C4-2B (cell line): ENCODE results near the gene CACNB2.
A peak's percentile ranks its signal among the peaks of the same experiment; 100 is the strongest.

ENCODE experiments used
- H3K27ac ChIP-seq: fragments of 450-650 bp; 2 replicates; pipeline ENCODE4 v1.5.1; 2017
- CTCF ChIP-seq: fragments of 450-650 bp; conservative IDR thresholded peaks from 2 replicates; pipeline ENCODE4 v1.5.1; 2017; ENCODE audit warnings: mild to moderate bottlenecking
- ZFX ChIP-seq: fragments of 450-650 bp; IDR thresholded peaks from 2 replicates; pipeline ENCODE4 v1.6.1; 2017

CACNB2 gene

GRCh38 chr10:18401416-18402195, 261.4 kb downstream of the CACNB2 start:
- H3K27ac ChIP-seq = no peak overlapping the region
- TF ChIP-seq CTCF (no peak), ZFX (no peak)

- no peak overlapping the region for H3K27ac ChIP-seq
- TF ChIP-seq CTCF (no peak), ZFX (no peak)
Measured at GRCh38 chr10:18402853-18403252, 262.6 kb downstream of the CACNB2 start.

GRCh38 chr10:18404530-18404929, 264.3 kb downstream of the CACNB2 start:
- TF ChIP-seq ZFX (no peak), CTCF (no peak)
- no peak overlapping the region for H3K27ac ChIP-seq

- no peak overlapping the region for H3K27ac ChIP-seq
- TF ChIP-seq CTCF = peak; percentile 10; the same call in 1 of the 2 replicates
- TF ChIP-seq ZFX = no peak
Measured at GRCh38 chr10:18406136-18406535, 265.9 kb downstream of the CACNB2 start.

GRCh38 chr10:18409599-18410397, 269.6 kb downstream of the CACNB2 start:
- TF ChIP-seq CTCF (no peak), ZFX (no peak)
- no peak overlapping the region for H3K27ac ChIP-seq

- H3K27ac ChIP-seq = 0 out of 2 replicates have a peak overlapping the region, but pooled peaks have one; percentile 14
- TF ChIP-seq ZFX (no peak), CTCF (no peak)
Measured at GRCh38 chr10:18414061-18414460, 273.8 kb downstream of the CACNB2 start.

GRCh38 chr10:18417950-18418527, 277.8 kb downstream of the CACNB2 start:
- no peak overlapping the region for H3K27ac ChIP-seq
- TF ChIP-seq CTCF (no peak; the same call in 1 of the 2 replicates), ZFX (no peak)
